ENCODE results near the gene ARFIP2. TPM values are rescaled to one million over a fixed set of nuclear protein-coding genes. Genes with fewer than 3 reads are reported as not detected.
A peak's percentile ranks its signal among the peaks of the same experiment; 100 is the strongest.

Gene ARFIP2
- polyA plus RNA-seq, 1 experiment, result 103 TPM

DNA sequence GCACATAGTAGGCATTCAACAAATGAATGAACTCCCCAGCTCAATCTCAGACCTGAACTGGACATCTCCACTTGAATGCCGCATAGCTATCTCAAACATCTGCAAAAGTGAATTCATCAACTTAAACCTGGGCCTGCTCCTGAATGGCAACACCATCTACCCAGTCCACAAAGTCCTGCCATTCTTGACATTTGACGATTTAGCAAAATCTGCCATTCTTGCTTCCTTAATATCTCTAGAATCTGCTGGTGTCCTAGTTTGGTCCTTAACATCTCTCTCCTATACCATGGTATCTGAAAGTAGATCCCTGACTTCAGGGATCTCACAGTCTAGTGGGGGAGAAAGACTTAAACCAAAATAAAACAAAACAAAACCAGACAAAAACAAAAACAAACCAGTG, 28.0 kb downstream of the ARFIP2 start:
- H3K36me3 ChIP-seq (ENCODE audit: control insufficient read depth, insufficient read depth, low read length), result peaks cover 38% of the 10 kb centered on the region
- DNase-seq (ENCODE audit: low read depth), result no peak
- H3K4me3 ChIP-seq (ENCODE audit: low read depth, low read length), result no peak overlapping the region
- CTCF ChIA-PET, result interaction anchor here (0.9 to 6.1 kb wide), 4 partner anchors 10 to 252 kb away, joined by 3 to 61 read pairs (median 17); partner anchors contain the start of gene HPX
- POLR2A ChIA-PET, result no interaction called here
- TF ChIP-seq, protein P1, sequence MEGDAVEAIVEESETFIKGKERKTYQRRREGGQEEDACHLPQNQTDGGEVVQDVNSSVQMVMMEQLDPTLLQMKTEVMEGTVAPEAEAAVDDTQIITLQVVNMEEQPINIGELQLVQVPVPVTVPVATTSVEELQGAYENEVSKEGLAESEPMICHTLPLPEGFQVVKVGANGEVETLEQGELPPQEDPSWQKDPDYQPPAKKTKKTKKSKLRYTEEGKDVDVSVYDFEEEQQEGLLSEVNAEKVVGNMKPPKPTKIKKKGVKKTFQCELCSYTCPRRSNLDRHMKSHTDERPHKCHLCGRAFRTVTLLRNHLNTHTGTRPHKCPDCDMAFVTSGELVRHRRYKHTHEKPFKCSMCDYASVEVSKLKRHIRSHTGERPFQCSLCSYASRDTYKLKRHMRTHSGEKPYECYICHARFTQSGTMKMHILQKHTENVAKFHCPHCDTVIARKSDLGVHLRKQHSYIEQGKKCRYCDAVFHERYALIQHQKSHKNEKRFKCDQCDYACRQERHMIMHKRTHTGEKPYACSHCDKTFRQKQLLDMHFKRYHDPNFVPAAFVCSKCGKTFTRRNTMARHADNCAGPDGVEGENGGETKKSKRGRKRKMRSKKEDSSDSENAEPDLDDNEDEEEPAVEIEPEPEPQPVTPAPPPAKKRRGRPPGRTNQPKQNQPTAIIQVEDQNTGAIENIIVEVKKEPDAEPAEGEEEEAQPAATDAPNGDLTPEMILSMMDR (IDR thresholded peaks at IDR 0.05; ENCODE audit: insufficient read depth, low read depth, low read length), result no peak
- no peaks in the 10 kb centered on the region for H3K27me3 ChIP-seq (ENCODE audit: control insufficient read depth, insufficient read depth, low read length)

DNA sequence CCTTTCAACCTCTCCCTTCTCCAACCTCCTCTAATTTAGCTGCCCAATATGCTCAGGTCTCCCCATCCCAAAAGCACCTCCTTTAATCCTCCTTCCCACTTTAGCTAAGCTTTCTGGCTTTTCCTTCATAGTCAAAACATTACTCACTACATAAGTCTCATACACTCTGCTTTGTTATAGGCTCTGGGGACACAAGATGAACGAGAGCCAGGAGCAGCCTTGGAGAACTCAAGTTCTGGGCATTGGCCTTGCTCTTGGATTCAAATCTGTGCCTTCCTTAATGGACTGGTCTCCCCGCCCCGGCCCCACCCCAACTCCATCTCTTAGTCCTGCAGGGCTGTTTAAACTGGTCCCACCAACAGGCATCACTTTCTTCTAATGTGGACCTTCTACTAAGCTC, 28.9 kb downstream of the ARFIP2 start:
- ChIA-PET POLR2A (no interaction called here), CTCF (interaction anchor here (4.5 to 6.1 kb wide), 2 partner anchors 9 to 73 kb away, joined by 21 to 61 read pairs; partner anchors contain the start of gene HPX)
- no peak overlapping the region for H3K4me3 ChIP-seq (ENCODE audit: low read depth, low read length)
- H3K36me3 ChIP-seq (ENCODE audit: control insufficient read depth, insufficient read depth, low read length), result peaks cover 34% of the 10 kb centered on the region
- H3K27me3 ChIP-seq (ENCODE audit: control insufficient read depth, insufficient read depth, low read length), result no peaks in the 10 kb centered on the region
- TF ChIP-seq, protein P1 (IDR thresholded peaks at IDR 0.05; ENCODE audit: insufficient read depth, low read depth, low read length), result no peak
- no peak for DNase-seq (ENCODE audit: low read depth)

DNA sequence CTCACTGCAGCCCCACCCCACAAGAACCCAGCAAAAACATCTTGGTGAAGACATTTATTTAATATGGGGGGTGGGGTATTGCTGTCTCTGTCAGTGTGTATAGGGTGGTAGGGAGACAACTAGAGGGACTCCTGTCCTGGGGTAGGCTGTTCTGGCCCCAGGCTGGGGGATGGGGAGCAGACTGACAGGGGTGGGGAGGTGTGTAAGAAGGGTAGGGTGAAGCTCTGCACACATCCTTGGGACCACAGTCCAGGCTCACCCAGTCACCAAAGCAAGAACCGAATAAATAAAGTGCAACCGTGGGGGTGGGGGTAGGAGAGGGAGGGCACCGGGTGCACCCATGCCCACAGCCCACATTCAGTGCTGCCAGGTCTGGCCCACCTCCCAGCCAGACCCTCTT, 32.6 kb downstream of the ARFIP2 start:
- ChIA-PET POLR2A (no interaction called here), CTCF (interaction anchor here (0.6 to 4.0 kb wide), 5 partner anchors 10 to 69 kb away, joined by 3 to 27 read pairs (median 5); no protein-coding TSS in a partner anchor)
- Histone ChIP-seq H3K36me3 (ENCODE audit: control insufficient read depth, insufficient read depth, low read length) (peaks cover 14% of the 10 kb centered on the region), H3K4me3 (ENCODE audit: low read depth, low read length) (no peak overlapping the region), H3K27me3 (ENCODE audit: control insufficient read depth, insufficient read depth, low read length) (no peaks in the 10 kb centered on the region)
- TF ChIP-seq, protein P1 (IDR thresholded peaks at IDR 0.05; ENCODE audit: insufficient read depth, low read depth, low read length), result no peak
- DNase-seq (ENCODE audit: low read depth), result no peak

GRCh38 chr11:6443269-6444003, 37.7 kb downstream of the ARFIP2 start:
- ChIA-PET CTCF (interaction anchor here (0.6 to 13.5 kb wide), 35 partner anchors 11 to 272 kb away, joined by 3 to 376 read pairs (median 5); partner anchors contain the start of genes ARFIP2, SMPD1, TAF10 and TIMM10B), POLR2A (interaction anchor here (0.6 to 0.9 kb wide), 2 partner anchors 64 to 475 kb away, joined by 3 to 5 read pairs; no protein-coding TSS in a partner anchor)
- no peak for DNase-seq (ENCODE audit: low read depth)
- no peak overlapping the region for H3K4me3 ChIP-seq (ENCODE audit: low read depth, low read length)
- no peaks in the 10 kb centered on the region; the same call in 1 of the 2 replicates for H3K36me3 ChIP-seq (ENCODE audit: control insufficient read depth, insufficient read depth, low read length)
- H3K27me3 ChIP-seq (ENCODE audit: control insufficient read depth, insufficient read depth, low read length), result no peaks in the 10 kb centered on the region
- TF ChIP-seq, protein P1 (IDR thresholded peaks at IDR 0.05; ENCODE audit: insufficient read depth, low read depth, low read length), result peak; percentile 92

DNA sequence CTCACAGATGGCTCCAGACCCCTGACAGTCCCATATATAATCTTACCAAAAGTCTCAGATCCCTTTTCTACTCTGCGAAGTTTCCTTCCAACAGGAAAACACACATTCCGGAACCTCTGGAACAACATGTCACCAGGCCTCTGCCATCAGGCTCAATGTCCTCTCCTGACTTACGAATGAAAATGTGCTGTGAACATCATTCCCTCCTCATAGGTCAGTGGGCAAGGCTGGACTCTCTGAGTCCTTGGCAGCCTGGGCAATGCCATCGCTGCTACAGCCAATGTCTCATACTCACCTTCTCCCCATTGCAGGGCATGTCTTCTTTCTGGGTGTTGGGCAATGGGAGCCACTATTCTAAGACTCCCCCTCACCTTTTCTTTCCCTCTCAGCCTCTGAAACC, 38.7 kb downstream of the ARFIP2 start:
- no peak overlapping the region for H3K4me3 ChIP-seq (ENCODE audit: low read depth, low read length)
- H3K36me3 ChIP-seq (ENCODE audit: control insufficient read depth, insufficient read depth, low read length), result no peaks in the 10 kb centered on the region
- H3K27me3 ChIP-seq (ENCODE audit: control insufficient read depth, insufficient read depth, low read length), result no peaks in the 10 kb centered on the region
- POLR2A ChIA-PET, result interaction anchor here (0.7 kb wide), 1 partner anchor 60 kb away, joined by 3 read pairs; no protein-coding TSS in a partner anchor
- CTCF ChIA-PET, result interaction anchor here (1.3 to 13.5 kb wide), 12 partner anchors 10 to 103 kb away, joined by 3 to 376 read pairs (median 9); no protein-coding TSS in a partner anchor
- TF ChIP-seq, protein P1 (IDR thresholded peaks at IDR 0.05; ENCODE audit: insufficient read depth, low read depth, low read length), result no peak
- no peak for DNase-seq (ENCODE audit: low read depth)

Measured in BJ (cell line).